NCI-H748 (cell line): ENCODE results near the gene RGS11.
A peak's percentile ranks its signal among the peaks of the same experiment; 100 is the strongest.
"Not testable (repeated sequence)": the region's sequence is repeated elsewhere in the genome, so short reads cannot be mapped to it uniquely, and the experiment has no call there.

Source experiments
- DNase-seq: peaks from one replicate; lab custom pipeline; 2025; ENCODE audit not compliant: unreplicated experiment; lab: John Stamatoyannopoulos, UW

The RGS11 gene

DNA sequence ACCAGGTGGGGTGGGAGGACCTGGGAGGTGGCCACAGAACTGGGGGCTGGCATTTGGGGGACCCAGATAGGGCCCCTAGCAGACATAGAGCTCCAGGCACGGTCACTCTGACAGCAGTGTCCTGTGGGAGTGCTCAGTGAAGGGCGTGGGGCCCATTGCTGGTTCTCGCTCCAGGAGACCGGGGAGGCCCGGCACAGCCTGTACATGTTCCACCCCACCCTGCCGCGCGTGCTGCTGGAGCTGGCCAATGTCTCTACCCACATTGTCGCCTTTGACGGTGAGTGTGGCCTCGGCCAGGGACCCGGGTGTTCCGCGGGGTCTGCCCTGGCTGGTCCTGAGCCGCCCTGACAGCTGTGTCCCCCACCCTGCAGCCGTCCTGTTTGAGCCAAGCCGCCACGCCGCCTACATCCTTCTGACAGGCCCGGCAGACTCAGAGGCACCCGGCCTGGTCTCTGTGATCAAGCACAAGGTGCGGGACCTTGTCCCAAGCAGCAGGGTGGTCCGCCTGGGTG, 11.2 kb downstream of the RGS11 start:
- no peak for DNase-seq

DNA sequence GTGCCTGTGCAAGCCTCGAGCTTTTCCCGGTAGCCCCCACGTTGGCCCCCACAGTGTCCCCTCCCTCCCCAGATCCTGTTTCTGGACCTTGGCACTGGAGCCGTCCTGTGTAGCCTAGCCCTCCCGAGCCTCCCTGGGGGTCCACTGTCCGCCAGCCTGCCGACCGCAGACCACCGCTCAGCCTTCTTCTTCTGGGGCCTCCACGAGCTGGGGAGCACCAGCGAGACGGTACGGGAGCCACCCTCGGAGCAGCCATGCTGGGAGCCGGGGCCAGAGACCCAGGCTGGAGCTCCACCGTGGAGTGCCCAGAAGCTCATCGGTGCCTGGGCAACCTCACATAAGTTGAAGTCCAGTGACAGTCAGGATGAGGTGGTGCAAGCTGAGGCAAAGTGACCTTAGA, 11.8 kb downstream of the RGS11 start:
- no peak for DNase-seq

DNA sequence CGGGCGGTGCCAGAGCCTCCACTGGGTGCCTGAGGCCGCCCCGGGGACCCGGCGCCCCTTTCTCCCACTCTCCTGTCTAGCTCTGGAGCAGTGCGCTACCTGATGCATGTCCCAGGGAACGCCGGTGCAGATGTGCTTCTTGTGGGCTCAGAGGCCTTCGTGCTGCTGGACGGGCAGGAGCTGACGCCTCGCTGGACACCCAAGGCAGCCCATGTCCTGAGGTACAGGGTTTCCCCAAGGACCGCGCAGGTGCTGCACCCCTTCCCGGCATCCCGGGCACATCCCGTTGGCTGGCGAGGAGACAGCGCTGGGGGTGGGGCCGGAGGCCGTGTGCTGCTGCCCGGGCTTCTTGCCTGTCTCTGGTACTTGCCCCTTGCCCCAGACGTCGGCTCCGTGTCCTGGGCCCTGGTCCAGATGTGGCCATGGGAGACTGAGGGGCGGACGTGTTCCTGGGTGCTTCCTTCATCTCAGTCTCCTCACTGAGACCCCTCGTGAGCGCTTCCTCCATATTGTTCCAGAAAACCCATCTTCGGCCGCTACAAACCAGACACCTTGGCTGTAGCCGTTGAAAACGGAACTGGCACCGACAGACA, 12.5 kb downstream of the RGS11 start:
- DNase-seq, result no peak

DNA sequence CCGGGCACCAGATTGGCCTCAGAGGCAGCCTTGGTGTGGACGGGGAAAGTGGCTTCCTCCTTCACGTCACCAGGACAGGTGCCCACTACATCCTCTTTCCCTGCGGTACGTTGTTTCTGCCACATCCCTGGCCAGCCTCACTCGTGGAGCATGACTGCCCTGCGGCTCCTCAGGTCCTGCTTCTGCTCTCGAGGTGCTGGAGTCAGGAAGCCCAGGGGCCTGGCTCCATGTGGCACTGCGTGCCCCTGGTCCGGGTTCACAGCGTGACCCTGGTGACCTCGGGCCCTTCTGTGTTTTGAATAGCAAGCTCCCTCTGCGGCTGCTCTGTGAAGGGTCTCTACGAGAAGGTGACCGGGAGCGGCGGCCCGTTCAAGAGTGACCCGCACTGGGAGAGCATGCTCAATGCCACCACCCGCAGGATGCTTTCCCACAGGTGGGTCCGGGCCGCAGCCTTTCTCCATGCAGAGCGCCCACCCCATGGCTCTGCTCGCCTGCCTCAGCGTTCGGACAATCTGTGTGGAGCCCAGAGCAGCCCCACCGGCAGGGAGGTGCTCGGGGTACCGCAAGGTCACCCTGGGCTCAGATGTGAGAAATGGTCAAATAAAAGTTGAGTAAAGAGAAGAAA, 13.5 kb downstream of the RGS11 start:
- no peak for DNase-seq

DNA sequence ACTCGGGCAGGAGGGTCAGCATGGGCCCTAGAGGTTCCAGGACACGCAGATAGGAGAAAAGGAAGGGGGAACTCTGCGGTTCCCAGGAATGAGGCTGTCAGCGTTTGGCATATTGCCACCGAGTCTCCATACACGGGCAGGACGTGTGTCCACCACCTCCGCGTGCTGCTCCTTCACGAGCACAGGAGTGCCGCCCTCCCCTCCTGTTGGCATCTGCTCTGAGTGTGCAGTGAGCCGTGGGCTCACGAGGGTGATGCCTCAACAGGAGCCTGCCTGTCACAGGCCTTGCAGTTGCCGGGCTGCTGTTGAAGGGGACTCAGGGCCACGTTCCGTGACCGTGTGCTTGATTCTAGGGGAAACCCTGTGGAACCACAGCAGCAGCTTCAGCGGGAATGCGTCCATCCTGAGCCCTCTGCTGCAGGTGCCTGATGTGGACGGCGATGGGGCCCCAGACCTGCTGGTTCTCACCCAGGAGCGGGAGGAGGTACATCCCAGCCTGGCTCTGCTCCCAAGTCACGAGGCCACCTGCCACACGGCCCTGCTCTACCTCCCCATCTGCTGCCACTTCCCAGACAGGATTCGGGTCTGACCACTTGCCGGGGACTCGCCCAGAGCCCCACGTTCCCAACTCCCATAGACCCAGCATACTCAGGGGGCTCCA, 14.6 kb downstream of the RGS11 start:
- DNase-seq, result no peak

DNA sequence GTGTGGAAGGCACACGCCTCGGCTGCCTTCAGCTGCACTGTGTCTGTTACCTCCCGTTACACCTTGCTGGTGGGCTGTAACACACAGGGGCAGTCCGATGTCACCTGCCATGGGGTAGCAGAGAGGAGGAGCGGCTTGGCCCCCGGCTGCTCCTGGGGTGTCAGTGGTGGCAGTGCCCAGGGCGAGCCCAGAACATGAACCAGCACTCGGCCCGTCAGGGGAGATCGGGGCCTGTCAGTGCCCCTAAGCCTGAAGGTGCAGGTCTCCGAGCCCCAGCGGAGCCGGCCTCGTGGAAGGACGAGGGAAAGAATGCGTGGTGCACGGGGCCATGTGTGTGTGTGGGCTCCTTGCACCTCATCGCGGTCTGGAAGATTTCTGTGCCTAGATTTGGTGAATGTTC, 15.4 kb downstream of the RGS11 start:
- DNase-seq, result no peak

DNA sequence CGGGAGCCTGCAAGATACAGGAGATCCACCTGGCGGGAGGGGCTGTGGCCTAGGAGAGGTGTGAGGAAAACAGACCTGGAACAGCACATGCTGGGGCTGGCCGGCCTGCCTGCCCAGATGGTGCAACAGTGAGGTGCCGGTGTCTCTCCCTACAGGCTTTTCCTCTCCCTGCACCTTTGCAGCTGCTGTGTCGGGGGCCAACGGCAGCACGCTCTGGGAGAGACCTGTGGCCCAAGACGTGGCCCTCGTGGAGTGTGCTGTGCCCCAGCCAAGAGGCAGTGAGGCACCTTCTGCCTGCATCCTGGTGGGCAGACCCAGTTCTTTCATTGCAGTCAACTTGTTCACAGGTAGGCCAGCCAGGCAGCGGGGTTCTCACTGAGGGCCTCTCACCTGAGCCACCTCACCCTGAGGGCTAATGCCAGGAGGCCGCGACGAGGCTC, 15.9 kb downstream of the RGS11 start:
- DNase-seq, result no peak

DNA sequence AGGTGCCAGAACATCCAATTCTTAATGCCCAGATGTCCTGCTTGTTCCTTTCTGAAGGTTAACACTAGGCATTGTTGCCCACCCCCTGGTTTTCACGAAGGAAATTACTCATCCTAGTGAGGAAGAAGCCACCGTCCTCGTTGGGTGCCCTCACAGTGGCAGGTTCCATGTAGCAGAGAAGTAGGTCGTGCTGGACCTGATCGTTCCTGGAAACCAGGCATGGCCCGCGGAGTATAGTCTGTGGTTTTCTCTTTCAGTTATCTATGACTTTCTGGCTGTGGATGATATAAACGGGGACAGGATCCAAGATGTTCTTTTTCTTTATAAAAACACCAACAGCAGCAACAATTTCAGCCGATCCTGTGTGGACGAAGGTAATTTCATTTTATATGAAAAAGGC, 16.5 kb downstream of the RGS11 start:
- DNase-seq, result no peak

DNA sequence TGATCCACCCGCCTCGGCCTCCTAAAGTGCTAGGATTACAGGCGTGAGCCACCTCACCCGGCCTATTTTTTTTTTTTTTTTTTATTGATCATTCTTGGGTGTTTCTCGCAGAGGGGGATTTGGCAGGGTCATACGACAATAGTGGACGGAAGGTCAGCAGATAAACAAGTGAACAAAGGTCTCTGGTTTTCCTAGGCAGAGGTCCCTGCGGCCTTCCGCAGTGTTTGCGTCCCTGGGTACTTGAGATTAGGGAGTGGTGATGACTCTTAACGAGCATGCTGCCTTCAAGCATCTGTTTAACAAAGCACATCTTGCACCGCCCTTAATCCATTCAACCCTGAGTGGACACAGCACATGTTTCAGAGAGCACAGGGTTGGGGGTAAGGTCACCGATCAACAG, 17.7 kb downstream of the RGS11 start:
- not testable (repeated sequence) for DNase-seq

DNA sequence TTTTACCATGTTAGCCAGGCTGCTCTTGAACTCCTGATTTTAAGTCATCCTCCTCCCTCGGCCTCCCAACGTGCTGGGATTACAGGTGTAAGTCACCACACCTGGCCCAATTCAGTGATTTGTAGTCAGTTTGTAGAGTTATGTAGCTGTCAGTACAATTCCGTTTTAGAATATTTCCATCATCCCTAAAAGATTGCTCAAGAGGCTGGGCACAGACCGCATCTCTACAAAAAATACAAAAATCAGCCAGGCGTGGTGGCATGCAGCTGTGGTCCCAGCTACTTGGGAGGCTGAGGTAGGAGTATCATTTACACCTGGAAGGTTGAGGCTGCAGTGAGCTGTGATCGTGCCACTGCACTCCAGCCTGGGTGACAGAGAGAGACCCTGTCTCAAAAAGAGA, 20.6 kb downstream of the RGS11 start:
- DNase-seq, result no peak

DNA sequence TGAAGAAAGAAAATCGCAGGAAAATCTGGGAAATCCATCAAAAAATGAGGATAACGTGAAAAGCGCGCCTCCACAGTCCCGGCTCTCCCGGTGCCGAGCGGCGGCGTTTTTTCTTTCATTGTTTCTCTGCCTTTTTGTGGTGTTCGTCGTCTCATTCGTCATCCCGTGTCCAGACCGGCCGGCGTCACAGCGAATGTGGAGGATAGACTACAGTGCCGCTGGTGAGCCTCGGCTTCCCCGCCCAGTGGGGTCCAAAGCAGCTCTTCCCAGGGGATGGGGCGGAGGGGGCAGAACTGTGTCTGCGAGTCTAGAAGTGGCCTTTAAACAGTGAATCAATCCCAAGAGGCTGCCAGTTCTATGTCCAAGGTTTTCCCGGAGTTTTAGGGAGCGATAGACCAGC, 21.3 kb downstream of the RGS11 start:
- DNase-seq, result no peak

DNA sequence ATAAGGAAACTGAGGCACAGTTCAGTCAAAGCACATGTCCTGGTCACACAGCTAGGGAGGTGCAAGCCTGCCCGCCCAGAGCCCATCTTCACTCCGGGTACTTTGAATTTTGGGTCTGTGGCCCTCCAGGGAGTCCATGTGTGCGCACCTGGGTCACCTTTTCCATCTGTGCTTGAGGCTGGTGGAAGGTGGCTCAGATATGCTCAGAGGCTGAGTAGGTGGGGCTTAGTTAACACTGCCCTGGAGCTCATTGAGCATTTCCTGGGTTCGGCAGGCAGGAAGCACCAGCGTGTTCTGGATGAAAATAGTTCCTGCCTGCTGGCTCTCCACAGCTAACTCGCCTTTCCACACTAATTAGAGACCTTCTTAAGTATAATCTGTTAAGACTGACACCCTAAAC, 21.9 kb downstream of the RGS11 start:
- no peak for DNase-seq

DNA sequence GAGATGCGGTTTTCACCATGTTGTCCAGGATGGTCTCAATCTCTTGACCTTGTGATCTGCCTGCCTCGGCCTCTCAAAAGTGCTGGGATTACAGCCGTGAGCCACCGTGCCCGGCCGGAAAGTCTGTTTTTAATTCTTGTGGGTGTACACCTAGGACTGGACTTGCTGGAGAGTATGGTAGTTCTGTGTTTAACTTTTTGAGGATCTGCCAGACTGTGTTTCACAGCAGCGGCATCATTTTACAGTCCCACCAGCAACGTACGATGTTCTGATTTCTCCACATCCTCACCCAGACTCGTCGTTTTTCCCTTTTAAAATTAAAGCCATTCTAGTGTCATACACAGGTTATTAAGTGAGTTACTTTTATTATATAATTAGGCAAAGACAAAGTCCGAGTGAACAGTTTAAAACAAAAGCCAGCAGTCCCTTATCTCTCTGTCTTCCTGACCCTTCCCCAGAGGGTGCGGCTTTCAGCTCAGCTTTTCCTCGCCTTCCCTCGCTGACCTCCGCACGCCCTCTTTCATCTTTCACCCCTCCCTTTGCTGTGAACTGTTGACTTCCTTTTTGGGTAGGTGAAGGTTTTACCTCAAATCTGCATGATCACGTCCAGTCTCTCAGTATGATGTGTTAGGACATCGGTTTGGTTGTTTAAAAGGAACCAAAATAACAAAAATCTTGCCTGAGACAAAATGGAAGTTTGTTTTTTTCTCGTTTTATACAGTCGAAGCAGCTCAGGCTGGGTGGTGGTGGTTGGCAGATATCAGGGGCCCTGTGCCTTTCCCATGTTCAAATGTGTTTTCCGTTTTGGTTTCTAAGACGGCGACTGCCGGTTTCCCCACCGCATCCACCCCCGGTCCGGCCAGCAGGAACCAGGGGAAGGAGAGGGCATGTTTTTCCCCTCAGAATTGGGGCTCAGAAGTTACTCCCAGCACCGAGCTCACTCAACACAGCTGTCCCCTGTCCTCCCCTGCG, 23.1 kb downstream of the RGS11 start:
- no peak for DNase-seq

DNA sequence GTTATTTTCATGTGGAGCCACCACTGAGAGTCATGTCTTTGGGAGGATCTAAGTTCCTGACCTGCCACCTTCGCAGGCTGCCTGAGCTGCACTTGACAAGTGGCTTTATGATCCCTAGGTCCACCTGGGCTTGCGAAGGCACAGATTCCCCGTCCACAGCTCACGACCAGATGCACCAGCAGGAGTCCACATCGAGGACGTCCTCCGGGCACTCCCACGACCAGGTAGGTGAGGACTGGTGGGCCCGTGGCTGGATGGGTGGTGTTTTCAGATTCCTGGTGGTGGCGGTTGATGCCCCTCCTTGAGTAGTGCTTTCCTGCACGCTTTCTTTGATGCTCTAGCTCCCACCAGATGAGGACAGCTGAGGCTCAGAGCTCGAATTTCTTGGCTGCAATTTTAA, 26.3 kb downstream of the RGS11 start:
- DNase-seq, result no peak

DNA sequence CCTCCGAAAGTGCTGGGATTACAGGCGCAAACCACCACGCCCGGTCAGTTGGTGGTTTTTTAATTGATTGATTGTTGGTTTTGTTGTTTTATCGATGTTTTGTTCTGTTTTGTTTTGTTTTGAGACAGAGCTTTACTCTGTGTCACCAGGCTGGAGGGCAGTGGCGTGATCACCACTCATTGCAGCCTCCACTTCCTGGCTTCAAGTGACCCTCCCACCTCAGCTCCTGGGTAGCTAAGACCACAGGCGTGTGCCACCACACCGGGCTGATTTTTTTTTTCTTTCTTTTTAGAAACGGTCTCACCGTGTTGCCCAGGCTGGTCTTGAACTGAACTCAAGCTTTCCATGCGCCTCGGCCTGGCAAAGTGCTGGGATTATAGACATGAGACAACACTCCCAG, 28.7 kb downstream of the RGS11 start:
- no peak for DNase-seq

DNA sequence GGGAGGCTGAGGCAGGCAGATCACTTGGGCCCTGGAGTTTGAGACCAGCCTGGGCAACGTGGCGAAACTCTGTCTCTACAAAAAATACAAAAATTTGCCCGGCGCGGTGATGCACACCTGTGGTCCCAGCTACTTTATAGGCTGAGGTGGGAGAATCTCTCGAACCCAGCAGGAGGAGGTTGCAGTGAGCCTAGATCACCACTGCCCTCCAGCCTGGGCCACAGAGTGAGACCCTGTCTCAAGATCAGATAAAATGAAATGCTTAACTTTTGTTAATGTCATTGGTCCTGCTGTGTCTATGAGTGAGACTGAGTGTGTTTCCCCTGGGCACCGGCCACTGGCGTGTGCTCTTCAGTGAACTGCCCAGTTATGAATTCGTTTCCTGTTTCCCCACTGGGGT, 30.6 kb downstream of the RGS11 start:
- DNase-seq, result no peak

DNA sequence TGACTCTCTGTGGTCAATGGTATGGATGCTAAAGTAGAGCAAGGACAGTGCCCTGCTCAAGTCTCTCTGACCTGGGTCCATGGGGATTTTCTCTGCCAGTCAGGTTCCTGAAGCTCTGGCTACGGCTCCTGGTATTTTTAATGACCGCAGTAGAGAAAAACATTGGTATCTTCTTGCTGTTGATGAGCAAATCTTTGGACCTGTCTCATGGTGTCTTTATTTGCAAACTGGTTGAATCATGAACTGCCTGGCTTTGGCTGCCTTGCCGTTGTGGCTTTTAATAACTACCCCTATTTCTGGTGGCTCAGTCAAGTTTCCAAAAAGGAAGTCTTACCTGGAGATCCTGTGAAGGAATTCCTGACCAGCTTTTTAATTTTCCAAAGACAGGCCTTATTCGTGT, 32.4 kb downstream of the RGS11 start:
- DNase-seq, result no peak

DNA sequence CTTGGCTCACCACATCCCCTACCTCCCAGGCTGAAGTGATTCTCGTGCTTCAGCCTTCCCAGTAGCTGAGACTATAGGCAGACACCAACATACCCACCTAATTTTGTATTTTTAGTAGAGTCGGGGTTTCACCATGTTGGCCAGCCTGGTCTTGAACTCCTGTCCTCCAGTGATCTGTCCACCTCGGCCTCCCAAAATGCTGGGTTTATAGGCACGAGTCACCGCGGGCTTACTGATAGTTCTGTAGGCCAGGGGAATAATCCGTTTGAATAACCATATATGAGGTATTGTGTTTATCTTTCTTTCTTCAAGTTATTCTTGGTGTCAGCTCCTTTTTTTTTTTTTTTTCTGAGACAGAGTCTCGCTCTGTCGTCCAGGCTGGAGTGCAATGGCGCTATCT, 33.5 kb downstream of the RGS11 start:
- no peak for DNase-seq

DNA sequence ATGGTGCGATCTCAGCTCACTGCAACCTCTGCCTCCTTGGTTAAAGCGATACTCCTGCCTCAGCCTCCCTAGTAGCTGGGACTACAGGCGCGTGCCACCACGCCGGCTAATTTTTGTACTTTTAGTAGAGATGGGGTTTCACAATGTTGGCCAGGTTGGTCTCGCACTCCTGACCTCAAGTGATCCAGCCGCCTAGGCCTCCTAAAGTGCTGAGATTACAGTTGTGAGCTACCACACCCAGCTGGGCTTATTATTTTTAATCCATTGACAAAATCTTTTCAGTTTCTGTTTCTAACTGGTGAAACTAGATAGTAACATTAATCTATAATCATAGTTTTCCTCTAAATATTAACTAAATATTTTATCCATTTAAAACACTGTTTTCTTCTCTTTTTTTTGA, 35.2 kb downstream of the RGS11 start:
- DNase-seq, result no peak

DNA sequence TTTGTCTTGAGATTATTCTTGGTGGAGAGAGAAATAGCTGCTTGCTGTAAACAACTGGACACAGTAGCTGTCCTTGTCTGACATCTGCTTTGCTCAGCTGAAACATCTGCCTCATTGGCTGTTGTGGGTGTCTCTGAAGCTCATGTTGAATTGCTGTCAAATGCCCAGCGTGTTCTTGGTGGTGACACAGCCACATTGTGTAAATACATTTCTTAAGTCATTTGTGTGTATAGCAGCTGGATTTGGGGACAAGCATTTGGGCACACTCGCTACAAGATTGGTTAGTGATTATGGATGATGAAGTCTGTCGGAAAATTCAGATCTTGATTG, 35.8 kb downstream of the RGS11 start:
- DNase-seq, result no peak

DNA sequence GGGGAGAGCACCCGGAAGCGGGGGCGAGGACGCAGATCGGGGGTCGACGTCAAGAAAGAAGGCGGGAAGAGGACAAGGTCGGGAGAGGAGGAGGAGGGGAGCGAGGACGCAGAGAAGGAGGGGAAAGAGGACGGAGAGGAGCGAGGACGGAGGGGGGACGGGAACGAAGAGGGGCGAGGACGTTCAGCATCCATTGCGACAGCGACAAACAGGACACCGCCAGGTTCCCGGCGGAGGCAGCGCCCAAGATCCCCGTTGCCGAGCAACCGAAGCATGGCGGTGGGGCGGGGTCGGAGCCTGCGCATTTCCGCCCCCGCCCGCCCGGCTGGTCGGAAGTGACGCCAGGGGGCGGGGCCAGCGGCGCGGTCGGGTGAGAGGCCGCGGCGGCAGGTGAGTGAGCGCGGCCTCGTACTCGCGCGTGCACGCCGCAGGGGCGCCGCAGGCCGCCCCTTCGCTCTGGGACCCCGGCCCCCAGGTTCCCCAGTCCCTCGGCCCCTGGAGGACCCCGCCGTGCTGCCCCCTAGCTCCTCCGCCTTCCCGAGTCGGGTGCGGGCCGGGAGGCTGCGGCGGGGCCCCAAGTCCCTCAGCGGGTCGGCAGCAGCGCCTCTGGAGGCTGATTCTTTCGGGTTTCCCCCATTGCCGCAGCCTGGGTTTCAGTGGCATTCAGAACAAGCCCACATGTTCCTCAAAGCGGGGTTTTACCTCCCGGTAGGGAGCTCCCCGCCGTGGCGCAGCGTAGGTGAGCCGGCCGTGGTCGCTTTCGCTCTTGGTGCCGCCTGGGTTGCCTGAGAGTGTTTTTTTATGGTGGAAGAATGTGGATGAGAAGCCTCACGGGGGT, 41.1 kb downstream of the RGS11 start, which contains the start of gene FAM234A:
TSS of gene FAM234A (plus strand) at position 354 of the 838 bp plus-strand sequence. CDS start 19,593 bp downstream, outside the sequence.
- peak; percentile 94 for DNase-seq
